CD4-positive, alpha-beta T cell treated with Interferon alpha-2 for 1 hour (primary cell): ENCODE data around the gene DCBLD1.
A peak's percentile ranks its signal among the peaks of the same experiment; 100 is the strongest.
"Not testable (repeated sequence)": the region's sequence is repeated elsewhere in the genome, so short reads cannot be mapped to it uniquely, and the experiment has no call there.

Experiments
- DNase-seq, 2 donors: peaks; one replicate each; pipeline ENCODE4 v3.0.0-alpha.2; 2020 to 2022

The DCBLD1 gene

DNA sequence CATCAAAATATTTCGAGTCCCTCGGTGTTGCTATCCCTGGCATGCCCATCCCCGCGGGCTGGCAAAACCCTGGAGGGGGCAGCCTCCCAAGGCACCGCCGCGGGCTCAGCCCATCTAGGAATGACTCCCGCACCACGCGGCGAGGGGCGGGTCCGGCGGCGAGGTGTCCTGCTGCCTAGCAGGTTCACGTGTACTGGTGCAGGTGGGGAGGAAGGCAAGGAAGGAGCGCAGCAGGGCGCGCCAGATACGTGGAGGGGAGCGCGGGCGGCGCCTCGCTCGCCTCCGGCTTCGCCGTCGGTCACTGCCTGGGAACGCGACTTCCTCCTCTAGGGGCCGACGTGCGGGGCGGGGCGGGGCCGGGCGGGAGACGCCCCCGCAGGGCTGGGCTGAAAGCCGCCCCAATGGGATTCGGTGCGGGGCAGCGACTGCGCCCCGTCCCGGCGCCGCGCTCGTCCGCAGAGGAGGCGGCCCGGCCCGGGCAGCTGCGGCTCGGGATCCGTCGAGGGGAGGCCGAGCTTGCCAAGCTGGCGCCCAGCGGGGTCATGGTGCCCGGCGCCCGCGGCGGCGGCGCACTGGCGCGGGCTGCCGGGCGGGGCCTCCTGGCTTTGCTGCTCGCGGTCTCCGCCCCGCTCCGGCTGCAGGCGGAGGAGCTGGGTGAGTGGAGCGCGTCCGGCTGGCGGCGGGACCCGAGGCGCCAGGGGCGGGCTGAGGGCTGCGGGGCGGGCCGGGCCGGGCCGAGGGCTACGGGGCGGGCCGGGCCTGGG lies at the start of gene DCBLD1:
TSS of gene DCBLD1 (plus strand) at position 435 of the 764 bp plus-strand sequence. CDS start at position 543, 108 bp downstream.
- DNase-seq: peak; percentile 49 to 67

DNA sequence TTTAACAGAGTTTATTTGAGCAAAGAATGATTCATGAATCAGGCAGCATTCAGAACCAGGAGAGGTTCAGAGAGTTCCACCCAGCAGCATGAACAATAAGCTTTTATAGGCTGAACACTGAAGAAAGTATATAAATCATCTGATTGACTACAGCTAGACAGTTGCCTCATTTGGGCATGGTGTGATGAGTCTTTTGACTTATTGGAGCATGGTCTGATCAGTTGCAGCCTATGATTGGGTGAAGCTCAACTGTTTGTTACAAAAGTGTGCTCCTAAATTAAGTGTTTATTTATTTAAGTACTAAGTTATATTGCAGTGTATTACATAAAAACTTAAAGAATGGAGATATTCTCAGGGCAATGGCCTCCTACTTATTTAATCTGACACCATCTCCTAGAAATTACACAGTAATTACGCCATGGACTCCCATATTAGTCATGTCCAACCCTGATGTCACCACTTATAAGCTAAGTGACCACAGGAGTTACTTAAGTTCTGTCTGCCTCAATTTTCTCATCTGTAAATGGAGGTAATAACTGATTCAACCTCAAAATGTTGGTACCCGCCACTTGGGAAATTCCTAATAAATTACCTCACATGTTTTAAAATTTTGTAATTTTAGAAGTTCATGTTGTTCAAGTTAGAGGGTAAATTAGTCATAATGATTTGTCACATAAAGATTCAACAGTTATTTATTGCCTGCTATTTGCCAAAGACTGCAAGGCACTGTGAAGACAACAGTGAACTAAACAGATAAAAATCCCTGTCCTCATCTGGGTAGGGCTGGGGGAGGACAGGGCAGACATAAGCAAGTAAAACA lies 41.6 kb upstream of the DCBLD1 start:
- no peak for DNase-seq

DNA sequence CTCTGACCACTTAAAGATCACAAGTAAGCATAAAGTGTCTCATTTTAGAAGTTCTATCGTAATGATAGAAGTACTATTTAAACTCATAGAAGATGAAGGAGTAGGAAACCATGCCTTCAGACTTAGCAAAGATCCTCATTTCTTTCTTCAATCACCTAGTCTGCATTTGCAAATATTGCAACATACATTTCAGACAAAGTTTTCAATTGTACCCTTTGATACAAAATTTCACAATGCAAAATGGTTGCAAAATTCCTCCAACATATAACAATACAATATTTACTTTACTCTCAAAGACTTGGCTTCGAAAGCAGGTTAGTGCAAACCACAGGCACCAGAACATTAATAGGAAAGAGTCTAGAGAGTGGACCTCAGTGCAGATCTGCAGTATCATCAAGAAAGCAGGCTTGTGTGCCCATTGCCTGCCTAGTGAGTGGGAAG lies 40.6 kb upstream of the DCBLD1 start:
- DNase-seq: no peak

DNA sequence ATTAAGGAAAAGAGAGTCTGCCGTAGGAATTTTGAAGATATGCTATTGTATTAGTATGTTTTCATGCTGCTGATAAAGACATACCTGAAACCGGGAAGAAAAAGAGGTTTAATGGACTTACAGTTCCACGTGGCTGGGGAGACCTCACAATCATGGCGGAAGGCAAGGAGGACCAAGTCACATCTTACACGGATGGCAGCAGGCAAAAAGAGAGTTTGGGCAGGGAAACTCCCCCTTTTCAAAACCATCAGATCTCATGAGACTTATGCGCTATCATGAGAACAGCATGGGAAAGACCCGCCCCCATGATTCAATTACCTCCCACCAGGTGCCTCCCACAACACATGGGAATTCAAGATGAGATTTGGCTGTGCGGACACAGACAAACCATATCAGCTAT lies 40.2 kb upstream of the DCBLD1 start:
- DNase-seq: not testable (repeated sequence)

DNA sequence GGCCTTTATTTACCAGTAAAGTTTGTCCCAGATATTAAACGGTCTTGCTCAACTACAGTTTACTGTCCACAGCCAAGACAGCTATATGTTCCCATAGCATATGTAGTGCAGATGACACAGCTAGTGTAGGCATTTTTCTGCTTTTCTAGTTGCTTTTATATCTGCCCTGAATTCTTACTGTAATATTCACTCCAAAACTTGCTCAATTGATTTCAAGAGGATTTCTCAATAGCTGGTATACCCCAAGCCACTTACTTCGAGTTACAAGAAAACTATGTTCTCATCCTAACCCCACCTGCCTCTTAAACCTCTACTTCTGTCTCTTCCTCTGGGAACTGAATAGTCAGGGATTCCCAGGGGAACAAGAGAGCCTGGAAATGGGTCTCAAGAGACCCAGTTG lies 37.9 kb upstream of the DCBLD1 start:
- no peak for DNase-seq

- no peak for DNase-seq
These were observed 35.6 kb upstream of the DCBLD1 start for GRCh38 chr6:117446861-117447260.

DNA sequence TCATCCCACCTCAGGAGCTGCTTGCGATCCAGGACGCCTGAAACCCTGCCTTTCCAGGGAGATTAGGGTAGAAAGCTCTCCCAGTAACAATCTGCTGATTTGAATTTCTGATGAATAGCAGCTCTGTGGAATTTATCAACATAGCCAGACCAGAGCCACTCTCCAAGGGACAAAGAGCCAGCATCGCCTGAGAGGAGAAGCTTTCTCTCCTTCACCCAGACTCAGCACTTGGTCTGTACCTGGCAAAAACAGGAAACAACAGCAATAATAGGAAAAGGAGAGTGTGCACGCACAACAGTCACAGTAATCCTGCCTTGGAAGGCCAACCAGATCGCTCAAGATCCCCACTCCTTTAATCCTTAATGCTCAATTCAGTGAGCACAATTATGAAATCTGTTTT lies 34.5 kb upstream of the DCBLD1 start:
- DNase-seq: no peak

DNA sequence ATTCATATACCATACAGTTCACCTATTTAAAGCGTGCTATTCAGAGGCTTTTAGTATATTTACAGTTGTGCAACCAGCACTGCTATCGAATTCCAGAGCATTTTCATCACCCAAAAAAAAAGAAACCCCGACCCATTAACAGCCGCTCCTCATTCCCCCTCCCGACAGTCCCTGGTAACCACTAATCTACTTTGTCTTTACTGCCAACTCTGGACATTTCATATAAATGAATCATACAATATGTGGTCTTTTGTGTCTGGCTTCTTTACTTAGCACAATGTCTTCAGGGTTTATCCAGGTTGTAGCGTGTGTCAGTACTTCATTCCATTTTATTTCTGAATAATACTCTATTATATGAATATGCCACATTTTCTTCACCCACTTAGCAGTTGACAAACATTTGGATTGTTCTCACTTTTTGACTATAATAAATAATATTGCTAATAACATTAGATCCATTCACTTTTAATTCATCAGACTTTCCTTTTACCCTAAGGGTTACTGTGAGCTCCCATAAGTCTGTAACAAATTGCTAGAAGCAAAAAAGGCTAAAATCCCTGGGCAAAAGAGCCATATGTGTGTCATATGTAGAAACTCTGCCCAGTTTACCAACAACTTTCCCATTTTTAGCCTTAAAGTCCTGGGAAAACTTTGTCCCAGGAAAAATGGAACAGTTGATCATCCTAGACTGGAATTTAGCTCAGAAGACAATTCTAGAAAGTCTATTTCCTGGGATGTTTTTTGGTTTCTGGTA lies 33.6 kb upstream of the DCBLD1 start:
- DNase-seq: no peak

DNA sequence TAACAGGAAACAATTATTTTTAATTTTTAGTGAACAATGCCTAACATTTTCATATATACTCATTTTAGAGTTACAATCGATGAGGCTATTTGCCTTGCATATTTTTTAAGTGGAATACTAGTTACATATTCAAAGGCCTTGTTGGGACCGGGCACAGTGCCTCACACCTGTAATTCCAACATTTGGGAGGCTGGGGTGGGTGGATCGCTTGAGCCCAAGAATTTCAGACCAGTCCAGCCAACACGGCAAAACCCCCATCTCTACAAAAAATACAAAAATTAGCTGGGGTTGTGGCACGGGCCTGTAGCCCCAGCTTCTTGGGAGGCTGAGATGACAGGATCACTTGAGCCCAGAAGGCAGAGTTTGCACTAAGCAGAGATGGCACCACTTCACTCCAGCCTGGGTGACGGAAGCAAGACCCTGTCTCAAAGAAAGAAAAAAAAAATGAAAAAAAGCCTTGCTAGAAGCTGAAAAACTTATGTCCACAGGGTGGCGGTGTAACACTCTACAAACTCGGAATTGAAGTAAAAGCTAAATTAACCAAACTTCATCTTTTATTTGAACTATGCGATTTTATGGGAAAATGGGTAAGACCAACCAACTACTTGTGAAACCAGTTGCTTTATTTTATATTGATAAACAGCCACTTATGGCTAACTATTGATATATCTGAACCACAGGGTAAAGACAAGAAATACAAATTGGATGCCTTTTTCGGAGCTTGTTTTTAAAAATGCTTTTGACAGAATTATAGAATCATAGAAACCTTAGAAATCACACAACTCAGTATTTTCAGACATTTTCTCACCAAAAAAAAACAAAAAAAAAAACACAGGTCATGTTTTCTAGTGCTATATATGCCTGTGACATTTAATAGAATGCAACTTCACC lies 32.7 kb upstream of the DCBLD1 start:
- peak; percentile 55 to 74 for DNase-seq

GRCh38 chr6:117451671-117452070 lies 30.8 kb upstream of the DCBLD1 start:
- no peak for DNase-seq

DNA sequence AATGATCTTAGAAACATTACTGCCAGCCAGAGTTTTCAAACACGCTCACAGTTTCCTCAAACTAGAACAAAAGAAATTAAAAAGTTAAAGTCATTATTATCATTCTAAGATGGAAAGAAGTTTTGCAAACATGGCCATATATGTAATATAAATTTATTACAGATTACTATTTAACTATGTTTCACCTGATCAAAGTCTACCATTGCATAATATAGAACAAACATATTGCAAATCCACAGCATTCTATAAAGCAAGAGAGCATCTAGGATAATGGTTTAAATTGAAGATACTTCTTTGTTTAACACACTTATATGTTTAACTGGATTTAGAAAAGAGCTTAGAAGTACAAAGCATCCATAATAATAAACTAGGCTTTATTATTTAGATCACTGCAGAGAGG lies 26.2 kb upstream of the DCBLD1 start:
- DNase-seq: no peak

DNA sequence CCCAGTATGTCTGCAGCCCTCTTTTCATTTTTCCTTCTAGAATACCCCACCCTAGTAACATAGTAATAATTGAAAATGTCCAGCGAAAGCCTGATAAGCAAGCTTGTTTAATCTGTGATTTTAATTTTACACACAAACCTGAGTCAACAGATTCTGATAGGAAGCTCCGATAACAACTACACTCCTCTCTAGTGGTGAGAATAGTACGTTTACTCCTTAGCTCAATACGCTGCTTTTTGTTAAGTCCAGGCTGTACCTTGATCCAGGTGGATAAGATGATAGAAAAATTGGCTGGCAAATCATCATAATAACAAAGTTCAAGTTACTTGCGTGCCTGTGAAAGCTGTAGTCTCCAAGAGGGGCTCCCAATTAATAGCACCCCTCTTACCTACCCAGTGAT lies 25.5 kb upstream of the DCBLD1 start:
- DNase-seq: no peak

DNA sequence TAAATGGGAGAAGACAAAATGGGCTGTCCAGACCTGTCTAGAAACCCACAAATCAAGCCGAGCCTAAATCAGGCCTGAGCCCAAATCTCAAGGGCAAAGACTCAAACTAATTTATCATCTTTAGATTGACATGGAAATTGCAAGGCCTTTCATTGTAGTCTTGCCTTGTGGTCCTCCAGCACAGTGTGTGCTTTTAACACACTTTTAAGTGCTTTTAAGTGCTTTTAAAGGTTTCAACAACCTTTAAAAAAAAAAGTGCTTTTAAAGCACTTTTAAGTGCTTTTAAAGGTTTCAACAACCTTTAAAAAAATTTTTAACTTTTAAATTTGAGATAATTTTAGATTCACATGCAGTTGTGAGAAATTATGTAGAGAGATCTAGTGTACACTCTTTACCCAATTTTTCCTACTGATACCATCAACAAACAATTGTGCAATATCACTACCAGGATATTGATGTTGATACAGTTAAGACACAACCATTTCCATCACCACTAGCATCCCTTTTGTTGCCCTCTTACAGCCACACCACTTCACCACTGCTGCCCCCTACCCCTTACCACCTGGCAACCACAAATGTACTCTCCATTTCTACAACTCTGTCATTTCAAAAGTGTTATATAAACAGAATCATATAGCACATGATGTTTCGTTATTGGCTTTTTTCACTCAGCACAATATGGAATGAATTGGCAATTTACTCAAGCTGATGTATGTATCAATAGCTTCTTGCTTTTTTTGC lies 23.1 kb upstream of the DCBLD1 start:
- no peak for DNase-seq

DNA sequence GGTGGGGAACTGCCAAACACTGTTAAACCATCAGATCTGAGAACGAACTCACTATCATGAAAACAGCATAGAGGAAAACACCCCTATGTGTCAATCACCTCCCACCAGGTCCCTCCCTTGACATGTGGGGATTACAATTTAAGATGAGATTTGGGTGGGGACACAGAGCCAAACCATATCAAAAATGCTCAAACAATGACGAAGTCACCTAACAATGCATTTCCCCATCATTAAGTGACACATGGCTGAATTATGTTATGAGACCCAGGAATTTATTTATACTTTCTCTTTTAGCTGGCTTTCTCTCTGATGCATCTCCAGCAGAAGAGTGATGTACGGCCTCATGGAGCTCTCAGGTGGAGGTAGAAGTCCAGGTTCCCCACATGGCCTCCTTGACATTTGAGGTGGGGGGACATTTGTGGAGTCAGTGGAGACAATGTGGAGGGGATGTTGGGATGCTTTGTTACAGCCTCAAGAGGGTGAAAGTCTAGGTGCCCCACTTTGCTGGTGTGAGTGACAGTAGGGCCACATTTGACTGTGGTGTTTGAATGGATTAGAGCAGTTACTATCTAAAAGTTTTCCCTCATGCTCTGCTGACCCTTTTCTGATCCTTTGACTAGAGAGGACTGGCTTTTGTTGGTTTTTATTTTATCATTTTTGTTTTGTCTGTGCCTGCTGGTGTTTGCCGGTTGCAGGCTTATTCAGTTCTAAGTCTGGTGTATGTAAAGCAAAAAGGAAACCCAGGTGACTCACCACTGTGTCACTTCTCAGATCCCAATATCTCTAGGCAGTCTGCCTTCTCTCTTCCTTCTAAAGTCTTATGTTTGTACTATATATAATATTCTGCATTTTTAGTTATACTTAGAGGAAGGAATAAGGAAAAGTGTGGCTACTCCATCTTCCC lies 18.5 kb upstream of the DCBLD1 start:
- no peak for DNase-seq

GRCh38 chr6:117464700-117465099 lies 17.8 kb upstream of the DCBLD1 start:
- no peak for DNase-seq

DNA sequence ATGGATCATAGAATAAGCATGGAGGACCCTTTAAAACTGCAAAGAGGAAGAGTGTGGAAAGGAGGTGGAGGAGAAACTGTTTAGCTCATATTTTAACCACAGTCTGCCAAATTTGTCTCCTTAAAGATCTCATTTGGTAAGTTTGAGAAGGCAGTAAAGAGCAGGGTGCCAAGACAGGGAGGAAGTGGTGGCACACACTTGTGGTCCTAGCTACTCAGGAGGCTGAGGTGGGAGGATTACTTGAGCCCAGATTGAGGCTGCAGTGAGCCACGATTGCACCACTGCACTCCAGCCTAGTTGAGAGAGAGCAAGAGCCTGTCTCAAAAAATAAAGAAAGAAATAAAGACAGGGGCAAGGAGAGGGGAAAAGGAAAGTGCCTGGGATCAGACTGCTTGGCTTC lies 16.8 kb upstream of the DCBLD1 start:
- no peak for DNase-seq

- no peak for DNase-seq
These were observed 14.6 kb upstream of the DCBLD1 start for GRCh38 chr6:117467876-117468275.

DNA sequence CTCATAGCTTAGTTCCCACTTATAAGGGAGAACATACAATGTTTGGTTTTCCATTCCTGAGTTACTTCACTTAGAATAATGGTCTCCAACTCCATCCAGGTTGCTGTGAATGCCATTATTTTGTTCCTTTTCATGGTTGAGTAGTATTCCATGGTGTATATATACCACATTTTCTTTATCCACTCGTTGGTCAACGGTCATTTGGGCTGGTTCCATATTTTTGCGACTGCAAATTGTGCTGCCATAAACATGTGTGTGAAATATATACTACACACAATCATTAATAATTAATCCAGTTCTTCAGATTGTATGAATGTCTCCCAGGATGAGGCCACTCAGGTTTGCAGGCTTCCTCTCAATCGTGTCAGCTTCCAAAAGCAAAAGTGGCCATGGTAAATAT lies 13.9 kb upstream of the DCBLD1 start:
- not testable (repeated sequence) for DNase-seq

DNA sequence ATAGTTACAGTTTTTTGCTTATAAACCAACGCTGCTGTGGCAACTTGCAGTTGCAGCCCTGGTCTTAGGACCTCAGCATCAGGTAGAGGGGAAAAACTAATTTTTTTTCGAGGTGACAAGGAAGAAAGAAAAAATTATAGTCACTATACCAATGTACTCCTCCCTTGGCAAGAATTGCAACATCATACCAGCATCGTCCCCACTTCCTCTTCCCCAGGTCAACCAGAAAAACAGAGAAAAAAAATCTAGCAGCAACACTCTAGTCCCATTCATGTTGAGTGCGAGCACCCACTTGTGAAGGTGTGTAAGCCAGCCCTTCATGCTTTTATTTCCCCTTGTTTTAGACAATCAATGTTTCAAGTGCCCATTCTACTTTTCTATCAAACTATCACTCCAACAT lies 13.1 kb upstream of the DCBLD1 start:
- DNase-seq: no peak

- no peak for DNase-seq
These were observed 12.7 kb upstream of the DCBLD1 start for GRCh38 chr6:117469791-117470190.

DNA sequence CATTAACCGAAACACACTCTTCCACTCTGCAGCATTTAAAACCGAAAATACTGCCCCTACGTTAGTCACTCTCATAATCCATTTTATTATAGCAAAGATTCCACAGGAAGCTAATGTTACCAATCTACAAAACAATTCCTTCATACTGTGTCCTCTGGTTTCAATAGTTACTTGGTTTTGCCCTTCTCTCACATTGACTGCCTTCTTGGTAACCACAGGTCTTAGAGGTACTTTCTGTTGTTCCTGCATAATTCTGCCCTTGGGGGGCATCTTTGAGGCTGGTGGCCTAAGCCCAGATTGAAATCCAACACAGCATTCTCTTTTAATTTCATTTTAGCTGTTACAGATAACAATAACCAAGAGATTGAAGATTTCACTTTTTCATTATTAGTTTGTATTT lies 9.8 kb upstream of the DCBLD1 start:
- no peak for DNase-seq
